IgD-negative memory B cell (primary cell): ENCODE data around the gene GFOD2. TPM values are rescaled to one million over a fixed set of nuclear protein-coding genes. Genes with fewer than 3 reads are reported as not detected.
A peak's percentile ranks its signal among the peaks of the same experiment; 100 is the strongest.

Source experiments
- H3K27ac Mint-ChIP-seq, 3 donors: one replicate each; pipeline ENCODE4 v1.8.0; 2020 to 2022; ENCODE audit warnings: mild to moderate bottlenecking in 3 of 3, mixed read lengths in 3 of 3, moderate library complexity in 1 of 3
- H3K27me3 Mint-ChIP-seq: one replicate; pipeline ENCODE4 v1.8.0; 2021; ENCODE audit warnings: mixed read lengths
- H3K36me3 Mint-ChIP-seq: one replicate; pipeline ENCODE4 v1.8.0; 2020; ENCODE audit warnings: mild to moderate bottlenecking, mixed read lengths
- H3K4me1 Mint-ChIP-seq, 3 donors: one replicate each; pipeline ENCODE4 v1.8.0; 2020 to 2022; ENCODE audit warnings: mixed read lengths in 3 of 3, mild to moderate bottlenecking in 1 of 3
- H3K4me3 Mint-ChIP-seq, 4 donors: one replicate each; pipeline ENCODE4 v1.8.0; 2020 to 2022; ENCODE audit warnings: mild to moderate bottlenecking in 4 of 4, mixed read lengths in 4 of 4, moderate library complexity in 3 of 4
- H3K9me3 Mint-ChIP-seq, 3 donors: one replicate each; pipeline ENCODE4 v1.8.0; 2020 to 2021; ENCODE audit warnings: mixed read lengths in 3 of 3, mild to moderate bottlenecking in 1 of 3
- polyA plus RNA-seq: library from polyadenylated mRNA; unstranded; fragments of 300-500 nt; fragmentation: Illumina TruSeq; gene quantifications from one replicate; pipeline ENCODE4 v1.2.3, GENCODE V29; 2021

Gene GFOD2
- polyA plus RNA-seq, 1 donor from 2014 or later = 13.4 TPM

GRCh38 chr16:67676516-67676915, 42.6 kb downstream of the GFOD2 start:
- Mint-ChIP-seq H3K27me3 (no peaks in the 10 kb centered on the region), H3K9me3 (no peaks in the 10 kb centered on the region), H3K4me1 (peaks cover 6 to 16% (median 15%) of the 10 kb centered on the region in 3 donors), H3K36me3 (peaks cover 1% of the 10 kb centered on the region), H3K4me3 (no peak overlapping the region), H3K27ac (no peak overlapping the region)

- H3K36me3 Mint-ChIP-seq = peaks cover 1% of the 10 kb centered on the region
- H3K4me3 Mint-ChIP-seq = no peak overlapping the region
- peaks cover 6 to 16% (median 16%) of the 10 kb centered on the region in 3 donors for H3K4me1 Mint-ChIP-seq
- no peaks in the 10 kb centered on the region for H3K27me3 Mint-ChIP-seq
- H3K9me3 Mint-ChIP-seq = no peaks in the 10 kb centered on the region
- H3K27ac Mint-ChIP-seq = no peak overlapping the region
Observed at GRCh38 chr16:67675999-67676398, 43.1 kb downstream of the GFOD2 start.

- Mint-ChIP-seq H3K27me3 (no peaks in the 10 kb centered on the region), H3K27ac (no peak overlapping the region), H3K4me1 (peaks cover 6 to 17% (median 16%) of the 10 kb centered on the region in 3 donors), H3K9me3 (no peaks in the 10 kb centered on the region), H3K4me3 (no peak overlapping the region), H3K36me3 (peaks cover 1% of the 10 kb centered on the region)
Observed at GRCh38 chr16:67675579-67675935, 43.6 kb downstream of the GFOD2 start.

GRCh38 chr16:67674851-67675578, 44.1 kb downstream of the GFOD2 start:
- Mint-ChIP-seq H3K4me1 (peaks cover 6 to 17% (median 16%) of the 10 kb centered on the region in 3 donors), H3K9me3 (no peaks in the 10 kb centered on the region), H3K27ac (peak overlapping the region in 1 of 3 donors; percentile 89), H3K36me3 (peaks cover 1% of the 10 kb centered on the region), H3K4me3 (no peak overlapping the region), H3K27me3 (no peaks in the 10 kb centered on the region)

- no peak overlapping the region for H3K4me3 Mint-ChIP-seq
- no peaks in the 10 kb centered on the region for H3K9me3 Mint-ChIP-seq
- no peaks in the 10 kb centered on the region for H3K27me3 Mint-ChIP-seq
- H3K27ac Mint-ChIP-seq = peak overlapping the region in 2 of 3 donors; percentile 63 to 89
- H3K36me3 Mint-ChIP-seq = peaks cover 1% of the 10 kb centered on the region
- H3K4me1 Mint-ChIP-seq = peaks cover 12 to 27% (median 22%) of the 10 kb centered on the region in 3 donors
Observed at GRCh38 chr16:67673712-67674580, 45.2 kb downstream of the GFOD2 start.

- Mint-ChIP-seq H3K36me3 (peaks cover 1% of the 10 kb centered on the region), H3K27ac (peak overlapping the region in 1 of 3 donors; percentile 71), H3K27me3 (no peaks in the 10 kb centered on the region), H3K4me3 (peak overlapping the region in 1 of 4 donors; percentile 71), H3K9me3 (no peaks in the 10 kb centered on the region), H3K4me1 (peaks cover 19 to 33% (median 27%) of the 10 kb centered on the region in 3 donors)
Observed at GRCh38 chr16:67672739-67673662, 46.1 kb downstream of the GFOD2 start.

- Mint-ChIP-seq H3K9me3 (no peaks in the 10 kb centered on the region), H3K27me3 (no peaks in the 10 kb centered on the region), H3K4me1 (peaks cover 23 to 33% (median 29%) of the 10 kb centered on the region in 3 donors), H3K4me3 (peak overlapping the region in 1 of 4 donors; percentile 71), H3K36me3 (no peaks in the 10 kb centered on the region), H3K27ac (peak overlapping the region in 1 of 3 donors; percentile 71)
Observed at GRCh38 chr16:67672306-67672705, 46.8 kb downstream of the GFOD2 start.

GRCh38 chr16:67669499-67670101, 49.5 kb downstream of the GFOD2 start:
- Mint-ChIP-seq H3K36me3 (no peaks in the 10 kb centered on the region), H3K27me3 (no peaks in the 10 kb centered on the region), H3K4me1 (peaks cover 23 to 35% (median 30%) of the 10 kb centered on the region in 3 donors), H3K27ac (peak overlapping the region in 1 of 3 donors; percentile 89), H3K9me3 (no peaks in the 10 kb centered on the region), H3K4me3 (peak overlapping the region in 3 of 4 donors; percentile 64 to 66 (median 65))

GRCh38 chr16:67668495-67669157, 50.5 kb downstream of the GFOD2 start:
- no peaks in the 10 kb centered on the region for H3K27me3 Mint-ChIP-seq
- peak overlapping the region in 3 of 4 donors; percentile 64 to 85 (median 84) for H3K4me3 Mint-ChIP-seq
- no peaks in the 10 kb centered on the region for H3K9me3 Mint-ChIP-seq
- peak overlapping the region; percentile 63 to 89 (median 80) for H3K27ac Mint-ChIP-seq
- peaks cover 23 to 34% (median 23%) of the 10 kb centered on the region in 3 donors for H3K4me1 Mint-ChIP-seq
- peaks cover 2% of the 10 kb centered on the region for H3K36me3 Mint-ChIP-seq

GRCh38 chr16:67667817-67668494, 51.2 kb downstream of the GFOD2 start:
- Mint-ChIP-seq H3K4me3 (peak overlapping the region; percentile 44 to 95 (median 66)), H3K36me3 (peaks cover 2% of the 10 kb centered on the region), H3K4me1 (peaks cover 21 to 31% (median 23%) of the 10 kb centered on the region in 3 donors), H3K9me3 (no peaks in the 10 kb centered on the region), H3K27ac (peak overlapping the region; percentile 63 to 80 (median 78)), H3K27me3 (no peaks in the 10 kb centered on the region)

GRCh38 chr16:67667453-67667816, 51.7 kb downstream of the GFOD2 start:
- Mint-ChIP-seq H3K9me3 (no peaks in the 10 kb centered on the region), H3K27ac (peak overlapping the region; percentile 63 to 84 (median 80)), H3K27me3 (no peaks in the 10 kb centered on the region), H3K36me3 (peaks cover 2% of the 10 kb centered on the region), H3K4me3 (peak overlapping the region; percentile 64 to 95 (median 88)), H3K4me1 (peaks cover 18 to 26% (median 21%) of the 10 kb centered on the region in 3 donors)

GRCh38 chr16:67666559-67667452, 52.3 kb downstream of the GFOD2 start, which contains the start of the genes C16orf86 and ENKD1:
Gene C16orf86, plus strand, starts transcription at chr16:67666814. Its CDS starts 157 bp downstream, at chr16:67666971.
Gene ENKD1, minus strand, starts transcription at chr16:67666750. Its CDS starts 308 bp downstream, at chr16:67666442.
- H3K9me3 Mint-ChIP-seq = no peaks in the 10 kb centered on the region
- H3K4me3 Mint-ChIP-seq = peak within 1 kb of the TSS; percentile 70 to 95 (median 88)
- H3K27me3 Mint-ChIP-seq = no peaks in the 10 kb centered on the region
- H3K36me3 Mint-ChIP-seq = peaks cover 2% of the 10 kb centered on the region
- H3K27ac Mint-ChIP-seq = peak within 1 kb of the TSS; percentile 84 to 86 (median 84)
- H3K4me1 Mint-ChIP-seq = peaks cover 17 to 24% (median 19%) of the 10 kb centered on the region in 3 donors
